ENCODE measurements around the gene ATF6.
"Not testable (repeated sequence)": the region's sequence is repeated elsewhere in the genome, so short reads cannot be mapped to it uniquely, and the experiment has no call there.

GRCh38 chr1:161832299-161832907 lies 66.3 kb downstream of the ATF6 start:
- TF ChIP-seq CTCF (conservative IDR thresholded peaks at IDR 0.05; ENCODE audit: low read depth, low read length); POLR2A (IDR thresholded peaks at IDR 0.05; ENCODE audit: low read depth, low read length); MXI1 (IDR thresholded peaks at IDR 0.05; ENCODE audit: borderline replicate concordance, low read depth, low read length); MAFK (IDR thresholded peaks at IDR 0.05; ENCODE audit: low read depth, low read length); RAD21 (IDR thresholded peaks at IDR 0.05; ENCODE audit: low read length); CEBPB (IDR thresholded peaks at IDR 0.05; ENCODE audit: low read depth, low read length); USF2 (IDR thresholded peaks at IDR 0.05; ENCODE audit: low read depth, low read length); RCOR1 (IDR thresholded peaks at IDR 0.05; ENCODE audit: insufficient replicate concordance, low read length); NFE2L2 (IDR thresholded peaks at IDR 0.05; ENCODE audit: low read depth, low read length): not testable (repeated sequence)
